ENCODE measurements around the gene SERPINI2. TPM values are rescaled to one million over a fixed set of nuclear protein-coding genes. Genes with fewer than 3 reads are reported as not detected.

The SERPINI2 gene, protein sequence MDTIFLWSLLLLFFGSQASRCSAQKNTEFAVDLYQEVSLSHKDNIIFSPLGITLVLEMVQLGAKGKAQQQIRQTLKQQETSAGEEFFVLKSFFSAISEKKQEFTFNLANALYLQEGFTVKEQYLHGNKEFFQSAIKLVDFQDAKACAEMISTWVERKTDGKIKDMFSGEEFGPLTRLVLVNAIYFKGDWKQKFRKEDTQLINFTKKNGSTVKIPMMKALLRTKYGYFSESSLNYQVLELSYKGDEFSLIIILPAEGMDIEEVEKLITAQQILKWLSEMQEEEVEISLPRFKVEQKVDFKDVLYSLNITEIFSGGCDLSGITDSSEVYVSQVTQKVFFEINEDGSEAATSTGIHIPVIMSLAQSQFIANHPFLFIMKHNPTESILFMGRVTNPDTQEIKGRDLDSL
- 1 to 10 TPM in 1 of 2 donors, not detected in 1; 2.2 TPM for total RNA-seq

DNA sequence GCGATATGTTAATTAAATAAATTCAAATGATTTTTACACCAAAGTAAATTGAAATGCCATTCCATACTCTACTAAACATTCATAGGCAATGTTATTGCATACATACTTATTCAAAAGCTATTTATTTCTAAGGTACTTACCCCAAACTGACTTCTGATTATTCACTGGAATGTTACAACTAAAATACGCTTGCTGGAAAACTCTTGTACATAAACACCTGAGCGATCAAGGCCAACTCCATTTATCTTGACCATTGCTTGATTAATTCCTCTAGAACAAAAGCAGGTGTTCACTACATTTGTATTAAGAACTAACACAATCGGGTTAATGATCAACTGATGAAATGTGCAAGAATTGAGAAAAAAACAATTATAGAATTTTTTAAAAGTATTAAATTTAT, at the start of gene SERPINI2:
Gene SERPINI2 (minus strand): TSS at position 180 of the 400 bp plus-strand sequence. CDS start 2,208 bp downstream, outside the sequence.
- Histone ChIP-seq H3K9me3 (no peaks in the 10 kb centered on the region), H3K27me3 (no peaks in the 10 kb centered on the region), H3K4me3 (no peak within 1 kb of the TSS), H3K27ac (no peak within 1 kb of the TSS), H3K36me3 (no peaks in the 10 kb centered on the region), H3K4me1 (no peaks in the 10 kb centered on the region)
- TF ChIP-seq, protein P1, sequence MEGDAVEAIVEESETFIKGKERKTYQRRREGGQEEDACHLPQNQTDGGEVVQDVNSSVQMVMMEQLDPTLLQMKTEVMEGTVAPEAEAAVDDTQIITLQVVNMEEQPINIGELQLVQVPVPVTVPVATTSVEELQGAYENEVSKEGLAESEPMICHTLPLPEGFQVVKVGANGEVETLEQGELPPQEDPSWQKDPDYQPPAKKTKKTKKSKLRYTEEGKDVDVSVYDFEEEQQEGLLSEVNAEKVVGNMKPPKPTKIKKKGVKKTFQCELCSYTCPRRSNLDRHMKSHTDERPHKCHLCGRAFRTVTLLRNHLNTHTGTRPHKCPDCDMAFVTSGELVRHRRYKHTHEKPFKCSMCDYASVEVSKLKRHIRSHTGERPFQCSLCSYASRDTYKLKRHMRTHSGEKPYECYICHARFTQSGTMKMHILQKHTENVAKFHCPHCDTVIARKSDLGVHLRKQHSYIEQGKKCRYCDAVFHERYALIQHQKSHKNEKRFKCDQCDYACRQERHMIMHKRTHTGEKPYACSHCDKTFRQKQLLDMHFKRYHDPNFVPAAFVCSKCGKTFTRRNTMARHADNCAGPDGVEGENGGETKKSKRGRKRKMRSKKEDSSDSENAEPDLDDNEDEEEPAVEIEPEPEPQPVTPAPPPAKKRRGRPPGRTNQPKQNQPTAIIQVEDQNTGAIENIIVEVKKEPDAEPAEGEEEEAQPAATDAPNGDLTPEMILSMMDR (IDR thresholded peaks at IDR 0.05), result no peak
- DNase-seq (ENCODE audit: low spot score), result no peak

GRCh38 chr3:167521006-167521355, 47.1 kb upstream of the SERPINI2 start:
- H3K36me3 ChIP-seq, result no peaks in the 10 kb centered on the region
- no peak overlapping the region for H3K4me3 ChIP-seq
- TF ChIP-seq, protein P1 (IDR thresholded peaks at IDR 0.05), result no peak
- no peaks in the 10 kb centered on the region for H3K27me3 ChIP-seq
- H3K4me1 ChIP-seq, result no peaks in the 10 kb centered on the region
- no peaks in the 10 kb centered on the region for H3K9me3 ChIP-seq
- no peak overlapping the region for H3K27ac ChIP-seq
- DNase-seq (ENCODE audit: low spot score), result no peak

DNA sequence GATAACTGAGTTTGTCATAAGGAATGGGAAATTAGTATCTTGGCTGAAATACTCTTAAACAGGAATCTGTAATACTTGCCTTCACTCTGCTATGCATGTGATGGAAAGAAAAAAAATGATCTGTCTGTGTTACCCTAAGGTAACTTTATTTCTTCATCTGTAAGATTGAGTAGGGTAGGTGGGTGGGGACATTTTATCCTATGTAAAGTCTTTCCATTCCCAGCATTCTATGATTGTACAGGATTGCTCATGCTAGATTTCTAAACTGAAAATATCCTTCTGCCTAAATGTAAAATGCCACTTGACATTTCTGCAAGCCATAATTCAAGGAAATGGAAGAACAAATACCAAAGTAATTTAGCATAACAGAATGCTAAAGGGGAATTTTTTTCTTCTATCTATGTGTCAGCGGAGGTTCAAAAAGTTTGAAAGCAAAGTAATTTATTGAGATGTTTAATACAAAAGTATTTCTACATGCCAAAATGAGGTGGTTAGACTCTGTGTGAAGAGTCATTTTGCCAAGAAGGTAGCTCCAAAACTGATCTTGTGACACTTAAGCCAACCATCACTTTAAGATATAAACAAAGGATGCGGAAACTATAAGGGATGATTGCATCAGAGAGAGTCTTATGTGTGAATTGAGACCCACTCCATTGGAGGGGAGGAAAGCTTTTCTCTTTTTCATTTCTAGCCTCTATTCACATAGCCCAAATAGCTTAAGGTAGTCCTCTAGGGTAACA, 46.6 kb upstream of the SERPINI2 start:
- TF ChIP-seq, protein P1 (IDR thresholded peaks at IDR 0.05), result no peak
- no peaks in the 10 kb centered on the region for H3K36me3 ChIP-seq

DNA sequence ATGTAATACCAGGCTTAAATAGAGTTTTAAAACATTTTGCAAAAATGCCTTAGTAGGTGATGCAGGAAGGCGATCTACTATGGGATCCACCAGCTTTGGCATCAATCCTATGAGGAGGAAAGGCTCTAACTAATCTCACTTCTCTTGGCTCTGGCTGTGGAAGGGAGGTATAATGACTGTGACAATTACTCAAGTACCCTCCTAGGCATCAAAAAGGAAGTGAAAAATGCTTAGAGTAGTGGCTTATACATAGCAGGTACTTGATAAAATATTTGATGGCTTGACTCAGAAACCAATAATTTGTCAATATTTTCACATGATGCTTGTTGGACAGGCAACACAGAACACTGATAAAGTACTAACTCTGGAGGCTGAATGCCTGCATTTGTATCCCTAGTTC, 34.1 kb upstream of the SERPINI2 start:
- Histone ChIP-seq H3K27ac (no peak overlapping the region), H3K4me1 (no peaks in the 10 kb centered on the region), H3K36me3 (no peaks in the 10 kb centered on the region), H3K27me3 (no peaks in the 10 kb centered on the region), H3K9me3 (no peaks in the 10 kb centered on the region), H3K4me3 (no peak overlapping the region)
- TF ChIP-seq, protein P1 (IDR thresholded peaks at IDR 0.05), result no peak
- DNase-seq (ENCODE audit: low spot score), result no peak

More for the DNA sequence above, 46.6 kb upstream of the SERPINI2 start:
- H3K27me3 ChIP-seq, result no peaks in the 10 kb centered on the region
- no peak for DNase-seq (ENCODE audit: low spot score)
- H3K9me3 ChIP-seq, result no peaks in the 10 kb centered on the region
- H3K27ac ChIP-seq, result no peak overlapping the region
- H3K4me1 ChIP-seq, result no peaks in the 10 kb centered on the region
- no peak overlapping the region for H3K4me3 ChIP-seq

DNA sequence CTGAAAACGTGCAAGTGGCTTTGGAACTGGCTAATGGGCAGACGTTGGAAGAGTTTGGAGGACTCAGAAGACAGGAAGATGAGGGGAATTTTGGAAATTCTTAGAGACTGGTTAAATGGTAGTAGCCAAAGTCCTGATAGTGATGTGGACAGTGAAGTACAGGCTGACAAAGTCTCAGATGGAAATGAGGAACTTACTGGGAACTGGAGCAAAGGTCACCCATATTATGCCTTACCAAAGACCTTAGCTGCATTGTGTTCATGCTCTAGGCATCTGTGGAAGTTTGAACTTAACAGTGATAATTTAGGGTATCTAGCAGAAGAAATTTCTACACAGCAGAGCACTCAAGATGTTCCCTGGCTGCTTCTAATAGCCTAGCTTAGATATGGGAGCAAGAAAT, 28.6 kb upstream of the SERPINI2 start:
- H3K27me3 ChIP-seq, result no peaks in the 10 kb centered on the region
- H3K9me3 ChIP-seq, result no peaks in the 10 kb centered on the region
- no peaks in the 10 kb centered on the region for H3K36me3 ChIP-seq
- H3K4me1 ChIP-seq, result no peaks in the 10 kb centered on the region
- DNase-seq (ENCODE audit: low spot score), result no peak
- no peak overlapping the region for H3K27ac ChIP-seq
- TF ChIP-seq, protein P1 (IDR thresholded peaks at IDR 0.05), result no peak
- H3K4me3 ChIP-seq, result no peak overlapping the region
